GM12892 (cell line): ENCODE data around the gene CAMKMT.

Source experiments
- POLR2A ChIP-seq: IDR thresholded peaks from 2 replicates; pipeline ENCODE4 v1.6.1; 2011; ENCODE audit warnings: low read depth, low read length, control low read depth
- POLR2AphosphoS5 ChIP-seq: IDR thresholded peaks from 2 replicates; pipeline ENCODE4 v1.6.1; 2011; ENCODE audit warnings: low read depth, low read length, control low read depth

DNA sequence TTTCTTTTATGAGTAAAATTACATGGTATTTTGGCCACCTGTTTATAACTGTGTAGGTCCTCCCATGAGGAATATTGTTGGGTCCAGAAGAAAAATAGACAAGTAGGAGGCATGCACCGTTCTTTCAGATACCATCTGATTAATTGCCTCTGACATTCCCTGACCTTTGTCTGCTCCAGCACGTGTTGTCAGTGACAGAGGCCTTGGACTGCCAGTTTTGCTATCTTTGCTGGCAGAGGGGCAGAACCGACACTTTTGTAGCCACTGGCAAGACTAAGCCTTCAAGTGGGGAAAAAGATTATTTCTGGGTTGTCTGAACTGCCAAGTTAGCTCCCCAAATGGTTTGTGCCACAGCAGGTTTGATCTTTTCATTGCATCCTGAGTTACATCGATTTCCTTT, 276.9 kb downstream of the CAMKMT start:
- no peak for TF ChIP-seq POLR2A
- no peak for TF ChIP-seq POLR2AphosphoS5
